SK-N-MC (cell line): ENCODE results near the gene NRXN3.

ENCODE experiments used
- EZH2 ChIP-seq: fragments of 200-600 bp; sonication (generic); IDR thresholded peaks from one replicate; pipeline ENCODE4 v1.6.1; 2017; ENCODE audit warnings: antibody characterized with exemption
- FOXP2 ChIP-seq: optimal IDR thresholded peaks from 2 replicates; pipeline ENCODE3; 2011; ENCODE audit warnings: mild to moderate bottlenecking, moderate library complexity; ENCODE audit not compliant: insufficient read depth; ENCODE audit errors: extremely low read length, control extremely low read depth
- POLR2AphosphoS5 ChIP-seq: IDR thresholded peaks from 2 replicates; pipeline ENCODE4 v1.6.1; 2012; ENCODE audit warnings: mild to moderate bottlenecking, low read depth, low read length, borderline replicate concordance

- no peak for TF ChIP-seq POLR2AphosphoS5
- TF ChIP-seq EZH2 = no peak
- no peak for TF ChIP-seq FOXP2
Observed at GRCh38 chr14:78666336-78667056, 496.3 kb downstream of the NRXN3 start.
